ENCODE results near the gene KBTBD8. TPM values are rescaled to one million over a fixed set of nuclear protein-coding genes. Genes with fewer than 3 reads are reported as not detected.

KBTBD8 gene
- total and polyA plus RNA-seq, 2 of the 8 experiments (the other 6 are each of a cell fraction or from before 2014, with no cell fraction given) = 3.2 to 23.9 TPM

GRCh38 chr3:66997560-66998112 lies 471 bp upstream of the KBTBD8 start (continued):
- no peak for TF ChIP-seq CHD7 (IDR thresholded peaks at IDR 0.05; ENCODE audit: insufficient replicate concordance, low read length)
- TF ChIP-seq EGR1 (IDR thresholded peaks at IDR 0.05; ENCODE audit: borderline replicate concordance, low read depth, low read length) = no peak
- 0 out of 4 replicates have a peak, but pooled peaks of 1 of the 2 experiments have one; percentile 79 for TF ChIP-seq SIN3A (conservative IDR thresholded peaks at IDR 0.05 in 1 of 2, IDR thresholded peaks at IDR 0.05 in 1 of 2; ENCODE audit: low read depth in 1 of 2, low read length in 2 of 2)
- no peak for TF ChIP-seq ATF2 (IDR thresholded peaks at IDR 0.05; ENCODE audit: low read length)
- no peak for TF ChIP-seq MAX (IDR thresholded peaks at IDR 0.05)
- TF ChIP-seq CREB1 (IDR thresholded peaks at IDR 0.05) = peak; percentile 53
- no peak for TF ChIP-seq GABPA (IDR thresholded peaks at IDR 0.05; ENCODE audit: borderline replicate concordance, insufficient read depth, low read length)
- no peak for TF ChIP-seq EZH2 (IDR thresholded peaks at IDR 0.05; ENCODE audit: low read depth, low read length, severe bottlenecking)
